Thoracic aorta (tissue), 2 donors: ENCODE results near the gene NLRC5. TPM values are rescaled to one million over a fixed set of nuclear protein-coding genes. Genes with fewer than 3 reads are reported as not detected.
"Not testable (repeated sequence)": the region's sequence is repeated elsewhere in the genome, so short reads cannot be mapped to it uniquely, and the experiment has no call there.

Experiments
- ATAC-seq: fragments of 150-250 bp; one replicate; pipeline ENCODE4 v1.8.0; 2017; ENCODE audit warnings: low read depth; ENCODE audit not compliant: insufficient number of reproducible peaks, low FRiP score
- DNase-seq: peaks from one replicate; pipeline ENCODE4 v3.0.0-alpha.2; 2020; ENCODE audit warnings: low spot score
- H3K27ac ChIP-seq, 2 donors: fragments of 200-600 bp; sonication (generic); 1 replicate in 1 of 2; 2 replicates in 1 of 2; pipeline ENCODE4 v1.5.1; 2016; ENCODE audit warnings: mild to moderate bottlenecking in 2 of 2, moderate library complexity in 2 of 2
- H3K27me3 ChIP-seq: fragments of 200-600 bp; sonication (generic); replicated peaks from 2 replicates; pipeline ENCODE4 v1.6.0; 2016; ENCODE audit warnings: mild to moderate bottlenecking; ENCODE audit not compliant: insufficient read depth
- H3K36me3 ChIP-seq: fragments of 200-600 bp; sonication (generic); one replicate; pipeline ENCODE4 v1.5.1; 2016
- H3K4me1 ChIP-seq, 2 donors: fragments of 200-600 bp; sonication (generic); 1 replicate in 1 of 2; 2 replicates in 1 of 2; pipeline versions ENCODE4 v1.5.1 to v1.6.0; 2016; ENCODE audit warnings: low read depth in 2 of 2, mild to moderate bottlenecking in 1 of 2; ENCODE audit not compliant: control insufficient read depth in 1 of 2
- H3K4me3 ChIP-seq: fragments of 200-600 bp; sonication (generic); 2 replicates; pipeline ENCODE4 v1.5.1; 2016; ENCODE audit warnings: mild to moderate bottlenecking
- H3K9me3 ChIP-seq: fragments of 200-600 bp; sonication (generic); 2 replicates; pipeline ENCODE4 v1.5.1; 2016
- total RNA-seq, 2 donors: library from RNA; depleted of rRNA; stranded (reverse); fragments of >200 nt; gene quantifications; one replicate each; pipeline versions ENCODE4 v1.1.0 to v1.2.3, GENCODE V29; 2016
- TF ChIP-seq, protein P1 (sequence below): fragments of 200-600 bp; sonication (generic); IDR thresholded peaks from one replicate; pipeline ENCODE4 v1.5.1; 2019; ENCODE audit warnings: antibody characterized with exemption

NLRC5 gene
- total RNA-seq, 2 donors from 2014 or later = 51.0 to 54.4 TPM

DNA sequence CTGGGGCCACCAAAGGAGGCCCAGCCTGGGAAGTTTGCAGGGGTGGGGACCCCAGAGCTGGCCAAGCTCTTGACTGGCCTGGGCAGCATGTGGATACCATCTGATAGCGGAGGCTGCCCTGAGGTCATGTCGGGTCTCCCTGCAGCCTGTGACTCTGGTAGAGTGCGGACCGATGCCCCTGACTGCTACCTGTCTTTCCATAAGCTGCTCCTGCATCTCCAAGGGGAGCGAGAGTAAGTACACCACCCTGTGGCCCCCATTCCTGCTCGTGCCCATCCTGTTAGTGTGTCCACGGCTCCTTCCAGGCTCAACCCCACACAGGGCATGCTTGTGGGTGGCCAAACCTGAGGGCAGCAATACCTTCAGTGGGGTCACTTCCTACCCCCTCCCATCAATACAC lies 19.6 kb upstream of the NLRC5 start:
- TF ChIP-seq, protein P1, sequence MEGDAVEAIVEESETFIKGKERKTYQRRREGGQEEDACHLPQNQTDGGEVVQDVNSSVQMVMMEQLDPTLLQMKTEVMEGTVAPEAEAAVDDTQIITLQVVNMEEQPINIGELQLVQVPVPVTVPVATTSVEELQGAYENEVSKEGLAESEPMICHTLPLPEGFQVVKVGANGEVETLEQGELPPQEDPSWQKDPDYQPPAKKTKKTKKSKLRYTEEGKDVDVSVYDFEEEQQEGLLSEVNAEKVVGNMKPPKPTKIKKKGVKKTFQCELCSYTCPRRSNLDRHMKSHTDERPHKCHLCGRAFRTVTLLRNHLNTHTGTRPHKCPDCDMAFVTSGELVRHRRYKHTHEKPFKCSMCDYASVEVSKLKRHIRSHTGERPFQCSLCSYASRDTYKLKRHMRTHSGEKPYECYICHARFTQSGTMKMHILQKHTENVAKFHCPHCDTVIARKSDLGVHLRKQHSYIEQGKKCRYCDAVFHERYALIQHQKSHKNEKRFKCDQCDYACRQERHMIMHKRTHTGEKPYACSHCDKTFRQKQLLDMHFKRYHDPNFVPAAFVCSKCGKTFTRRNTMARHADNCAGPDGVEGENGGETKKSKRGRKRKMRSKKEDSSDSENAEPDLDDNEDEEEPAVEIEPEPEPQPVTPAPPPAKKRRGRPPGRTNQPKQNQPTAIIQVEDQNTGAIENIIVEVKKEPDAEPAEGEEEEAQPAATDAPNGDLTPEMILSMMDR = no peak
- Histone ChIP-seq H3K36me3 (no peaks in the 10 kb centered on the region), H3K4me3 (no peak overlapping the region), H3K4me1 (no peaks in the 10 kb centered on the region), H3K27me3 (no peaks in the 10 kb centered on the region), H3K9me3 (no peaks in the 10 kb centered on the region), H3K27ac (no peak overlapping the region)
- DNase-seq (no peak), ATAC-seq (no peak)

DNA sequence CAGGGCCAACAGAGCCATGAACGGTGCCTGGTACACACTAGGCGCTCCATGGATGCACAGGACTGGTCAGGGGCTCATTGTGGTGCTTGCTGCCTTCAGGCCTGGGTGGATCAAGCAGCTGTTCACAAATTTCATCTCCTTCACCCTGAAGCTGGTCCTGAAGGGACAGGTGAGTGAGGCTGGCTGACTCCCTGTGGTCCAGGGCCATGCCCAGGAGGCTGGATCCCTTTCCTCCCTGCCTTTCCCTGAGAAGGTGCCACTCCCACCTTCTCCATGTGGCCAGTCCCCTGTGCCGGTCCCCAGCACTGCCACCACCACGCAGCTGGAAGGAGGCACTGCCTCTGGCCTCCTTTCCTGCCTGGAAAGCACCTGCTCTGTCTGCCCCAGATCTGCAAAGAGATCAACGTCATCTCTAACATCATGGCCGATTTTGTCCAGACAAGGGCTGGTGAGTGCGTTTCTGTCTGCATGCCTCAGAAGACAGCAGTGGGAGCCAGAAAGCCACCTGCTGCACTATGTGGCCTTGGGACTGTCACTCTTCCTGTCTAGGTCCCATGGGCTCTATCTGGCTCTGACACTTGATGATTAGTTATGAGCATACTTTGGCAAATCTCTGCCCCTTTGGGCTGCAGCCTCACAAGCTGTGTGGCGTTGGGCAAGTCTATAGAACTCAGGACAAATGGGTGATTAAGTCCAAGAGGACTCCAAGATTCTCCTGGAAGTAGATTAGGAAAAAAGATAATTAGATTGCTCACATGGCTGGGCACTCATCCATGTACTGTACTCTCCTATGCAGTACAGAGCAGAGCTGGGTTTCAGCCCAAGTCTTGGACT lies 18.2 kb upstream of the NLRC5 start:
- no peak overlapping the region for H3K27ac ChIP-seq
- ATAC-seq = no peak
- TF ChIP-seq, protein P1 = no peak

DNA sequence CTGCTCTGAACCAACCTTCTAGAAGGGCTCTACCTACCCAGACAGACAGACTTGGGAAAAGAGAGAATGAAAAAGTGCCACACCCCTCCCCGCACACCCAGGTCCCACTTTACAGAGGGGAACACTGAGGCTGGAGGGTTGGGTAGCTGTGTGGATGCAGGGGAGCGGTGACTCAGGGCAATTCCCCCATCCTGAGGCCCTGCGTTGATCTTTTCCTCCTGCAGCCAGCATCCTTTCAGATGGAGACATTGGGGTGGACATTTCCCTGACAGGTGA lies 17.7 kb upstream of the NLRC5 start:
- no peaks in the 10 kb centered on the region for H3K9me3 ChIP-seq
- H3K27ac ChIP-seq = no peak overlapping the region
- no peak for DNase-seq
- TF ChIP-seq, protein P1 = no peak
- no peaks in the 10 kb centered on the region for H3K36me3 ChIP-seq
- no peak for ATAC-seq
- no peak overlapping the region for H3K4me3 ChIP-seq
- no peaks in the 10 kb centered on the region for H3K27me3 ChIP-seq
- H3K4me1 ChIP-seq = no peaks in the 10 kb centered on the region

More for the DNA sequence above, 18.2 kb upstream of the NLRC5 start:
- H3K36me3 ChIP-seq = no peaks in the 10 kb centered on the region
- no peak overlapping the region for H3K4me3 ChIP-seq
- no peaks in the 10 kb centered on the region for H3K27me3 ChIP-seq
- H3K4me1 ChIP-seq = no peaks in the 10 kb centered on the region
- DNase-seq = no peak
- H3K9me3 ChIP-seq = no peaks in the 10 kb centered on the region

DNA sequence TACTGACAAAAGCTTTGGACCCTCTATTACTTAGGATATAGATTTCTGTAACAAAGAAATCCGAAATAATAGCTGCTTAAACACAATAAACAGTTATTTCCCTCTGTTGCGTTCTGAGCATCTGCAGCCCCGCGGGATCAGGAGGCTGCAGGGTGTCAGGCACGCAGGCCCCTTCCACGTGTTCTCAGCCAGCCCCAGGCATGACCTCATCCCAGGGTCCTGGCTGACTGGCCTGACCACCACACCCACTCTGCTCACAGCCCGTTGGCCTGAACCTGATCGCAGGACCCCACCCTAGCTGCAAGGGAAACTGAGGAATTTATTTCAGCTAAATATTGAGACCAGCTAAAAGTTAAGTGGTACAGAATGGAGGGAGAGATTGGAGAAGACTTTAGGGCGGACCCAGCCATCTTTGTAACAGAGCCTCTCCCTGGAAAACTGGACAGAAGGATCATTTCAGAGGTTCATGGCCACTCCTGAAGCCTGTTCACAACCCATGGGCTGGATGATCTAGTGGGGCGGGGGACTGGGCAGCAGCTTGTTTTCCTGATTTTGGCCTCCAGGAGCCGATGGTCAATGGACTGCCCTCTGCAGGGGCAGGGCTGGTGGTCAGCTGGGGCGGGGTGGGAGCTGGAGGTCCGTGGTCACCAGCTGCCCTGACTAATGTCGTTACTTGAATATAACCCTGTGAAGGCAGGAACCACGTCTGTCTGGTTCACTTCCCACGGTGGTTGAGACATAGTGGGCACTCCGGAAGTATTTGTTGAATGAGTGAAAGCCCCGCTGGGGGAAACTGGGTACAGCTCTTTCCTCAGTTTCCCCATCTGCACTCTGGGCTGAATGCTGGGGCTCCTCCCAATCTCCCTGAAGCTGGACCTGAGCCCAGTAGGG lies 16.7 kb upstream of the NLRC5 start:
- H3K27me3 ChIP-seq = no peaks in the 10 kb centered on the region
- TF ChIP-seq, protein P1 = no peak
- DNase-seq = no peak
- no peaks in the 10 kb centered on the region for H3K36me3 ChIP-seq
- H3K9me3 ChIP-seq = no peaks in the 10 kb centered on the region
- no peak for ATAC-seq
- H3K4me1 ChIP-seq = no peaks in the 10 kb centered on the region
- no peak overlapping the region for H3K4me3 ChIP-seq
- no peak overlapping the region for H3K27ac ChIP-seq

DNA sequence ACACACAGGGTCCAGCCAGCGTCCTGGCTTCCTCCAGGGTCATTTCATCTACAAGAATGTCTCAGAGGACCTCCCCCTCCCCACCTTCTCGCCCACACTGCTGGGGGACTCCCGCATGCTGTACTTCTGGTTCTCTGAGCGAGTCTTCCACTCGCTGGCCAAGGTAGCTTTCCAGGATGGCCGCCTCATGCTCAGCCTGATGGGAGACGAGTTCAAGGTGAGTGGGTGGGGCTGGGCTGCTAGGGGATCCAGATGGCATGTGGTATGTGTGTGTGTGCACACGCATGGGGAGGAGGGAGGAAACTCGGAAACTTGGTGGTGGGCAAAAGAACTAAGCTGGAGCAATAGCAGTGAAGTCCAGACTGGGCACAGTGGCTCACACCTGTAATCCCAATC lies 16.1 kb upstream of the NLRC5 start:
- no peak for ATAC-seq
- Histone ChIP-seq H3K27ac (no peak overlapping the region), H3K36me3 (no peaks in the 10 kb centered on the region), H3K27me3 (no peaks in the 10 kb centered on the region), H3K4me1 (no peaks in the 10 kb centered on the region), H3K9me3 (no peaks in the 10 kb centered on the region), H3K4me3 (no peak overlapping the region)
- DNase-seq = no peak
- TF ChIP-seq, protein P1 = no peak

DNA sequence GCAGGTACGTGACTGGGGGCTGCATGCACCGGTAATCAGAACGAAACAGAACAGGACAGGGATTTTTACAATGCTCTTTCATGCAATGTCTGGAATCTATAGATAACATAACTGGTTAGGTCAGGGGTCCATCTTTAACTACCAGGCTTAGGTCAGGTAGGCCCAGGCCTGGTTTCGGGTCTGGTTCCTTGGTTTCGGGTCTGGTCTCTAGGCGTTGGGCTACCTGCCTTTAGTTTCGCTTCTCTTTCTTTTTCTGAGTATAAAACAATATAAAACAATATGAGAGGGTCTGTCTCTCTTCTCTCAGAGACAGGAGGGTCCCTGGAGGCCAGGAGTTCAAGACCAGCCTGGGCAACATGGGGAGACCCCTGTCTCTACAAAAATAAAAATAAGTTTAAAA lies 15.5 kb upstream of the NLRC5 start:
- H3K4me3 ChIP-seq, ATAC-seq, DNase-seq, H3K27ac ChIP-seq, H3K36me3 ChIP-seq, H3K9me3 ChIP-seq, H3K27me3 ChIP-seq, H3K4me1 ChIP-seq: not testable (repeated sequence)
